OCI-LY7 (cell line): ENCODE results near the gene ANKRD65.

Experiments
- EZH2phosphoT487 ChIP-seq: fragments of 200-600 bp; sonication (generic); IDR thresholded peaks from 2 replicates; pipeline ENCODE4 v1.6.1; 2018; ENCODE audit warnings: low read depth, borderline replicate concordance, mild to moderate bottlenecking, mixed run types, antibody characterized with exemption, low read length, moderate library complexity, mixed read lengths
- TF ChIP-seq, protein P1 (sequence below): fragments of 200-600 bp; sonication (generic); conservative IDR thresholded peaks from 2 replicates; pipeline ENCODE4 v1.5.1; 2014; ENCODE audit warnings: mild to moderate bottlenecking, antibody characterized with exemption, low read length, moderate library complexity, mixed read lengths

DNA sequence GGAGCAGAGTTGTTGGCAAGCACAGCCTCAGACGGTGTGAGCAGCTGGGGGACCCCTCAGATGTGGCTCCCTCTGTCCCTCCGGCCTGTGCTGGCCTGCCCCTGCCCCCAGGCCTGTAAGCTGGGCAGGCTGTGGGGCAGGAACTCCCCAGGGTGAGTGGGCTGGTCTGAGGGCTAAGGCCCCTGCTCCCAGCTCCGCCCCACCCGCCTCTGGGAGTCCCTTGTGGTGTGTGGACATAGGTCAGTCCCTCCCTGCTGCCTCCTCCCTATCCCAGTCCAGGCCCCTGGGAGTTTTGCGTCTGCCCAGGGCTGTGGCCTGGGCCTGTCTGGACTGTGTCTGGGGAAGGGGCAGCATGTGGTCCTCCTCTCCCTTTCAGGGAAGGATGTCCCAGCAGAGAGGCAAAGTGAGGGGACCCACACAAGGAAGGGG lies 10.8 kb upstream of the ANKRD65 start:
- TF ChIP-seq, protein P1, sequence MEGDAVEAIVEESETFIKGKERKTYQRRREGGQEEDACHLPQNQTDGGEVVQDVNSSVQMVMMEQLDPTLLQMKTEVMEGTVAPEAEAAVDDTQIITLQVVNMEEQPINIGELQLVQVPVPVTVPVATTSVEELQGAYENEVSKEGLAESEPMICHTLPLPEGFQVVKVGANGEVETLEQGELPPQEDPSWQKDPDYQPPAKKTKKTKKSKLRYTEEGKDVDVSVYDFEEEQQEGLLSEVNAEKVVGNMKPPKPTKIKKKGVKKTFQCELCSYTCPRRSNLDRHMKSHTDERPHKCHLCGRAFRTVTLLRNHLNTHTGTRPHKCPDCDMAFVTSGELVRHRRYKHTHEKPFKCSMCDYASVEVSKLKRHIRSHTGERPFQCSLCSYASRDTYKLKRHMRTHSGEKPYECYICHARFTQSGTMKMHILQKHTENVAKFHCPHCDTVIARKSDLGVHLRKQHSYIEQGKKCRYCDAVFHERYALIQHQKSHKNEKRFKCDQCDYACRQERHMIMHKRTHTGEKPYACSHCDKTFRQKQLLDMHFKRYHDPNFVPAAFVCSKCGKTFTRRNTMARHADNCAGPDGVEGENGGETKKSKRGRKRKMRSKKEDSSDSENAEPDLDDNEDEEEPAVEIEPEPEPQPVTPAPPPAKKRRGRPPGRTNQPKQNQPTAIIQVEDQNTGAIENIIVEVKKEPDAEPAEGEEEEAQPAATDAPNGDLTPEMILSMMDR, result no peak
- no peak for TF ChIP-seq EZH2phosphoT487
